ENCODE results near the gene LCOR. TPM values are rescaled to one million over a fixed set of nuclear protein-coding genes. Genes with fewer than 3 reads are reported as not detected.
A peak's percentile ranks its signal among the peaks of the same experiment; 100 is the strongest.

Gene LCOR
- total and polyA plus RNA-seq, 9 of the 15 experiments (the other 6 are each of a cell fraction or from before 2014, with no cell fraction given), result 3.6 to 25.2 (median 14.4) TPM

DNA sequence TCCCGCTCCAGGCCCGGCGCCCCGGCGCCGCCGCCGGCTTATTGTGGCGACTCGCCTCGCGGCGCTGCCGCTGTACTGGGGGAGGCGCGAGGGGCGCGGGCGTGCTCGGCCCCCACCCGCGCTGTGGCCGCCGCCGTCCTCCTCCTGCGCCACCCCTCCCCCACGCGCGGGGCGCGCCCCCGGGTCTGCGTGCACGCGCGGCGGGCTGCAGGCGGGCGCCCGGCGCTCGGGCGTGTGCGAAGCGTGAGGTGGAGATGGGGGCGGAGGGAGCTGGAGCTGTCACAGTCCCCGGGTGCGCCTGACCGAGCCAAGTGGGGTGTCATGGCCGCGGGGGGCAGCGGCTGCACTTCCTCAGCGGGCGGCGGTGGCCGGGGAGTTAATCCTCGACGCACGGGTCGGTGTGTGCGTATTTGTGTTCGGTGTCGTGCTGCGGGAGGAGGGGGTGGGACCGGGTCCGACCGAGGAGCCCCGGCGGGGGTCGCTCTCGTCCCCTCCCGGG, 672 bp downstream of the LCOR start (continued):
- no peak for TF ChIP-seq EZH2 (IDR thresholded peaks at IDR 0.05; ENCODE audit: borderline replicate concordance, low read depth, low read length)
- TF ChIP-seq PATZ1 (CRISPR knock-in tag; IDR thresholded peaks at IDR 0.05; ENCODE audit: borderline replicate concordance), result no peak
- TF ChIP-seq, protein P1, sequence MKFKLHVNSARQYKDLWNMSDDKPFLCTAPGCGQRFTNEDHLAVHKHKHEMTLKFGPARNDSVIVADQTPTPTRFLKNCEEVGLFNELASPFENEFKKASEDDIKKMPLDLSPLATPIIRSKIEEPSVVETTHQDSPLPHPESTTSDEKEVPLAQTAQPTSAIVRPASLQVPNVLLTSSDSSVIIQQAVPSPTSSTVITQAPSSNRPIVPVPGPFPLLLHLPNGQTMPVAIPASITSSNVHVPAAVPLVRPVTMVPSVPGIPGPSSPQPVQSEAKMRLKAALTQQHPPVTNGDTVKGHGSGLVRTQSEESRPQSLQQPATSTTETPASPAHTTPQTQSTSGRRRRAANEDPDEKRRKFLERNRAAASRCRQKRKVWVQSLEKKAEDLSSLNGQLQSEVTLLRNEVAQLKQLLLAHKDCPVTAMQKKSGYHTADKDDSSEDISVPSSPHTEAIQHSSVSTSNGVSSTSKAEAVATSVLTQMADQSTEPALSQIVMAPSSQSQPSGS (CRISPR knock-in tag; IDR thresholded peaks at IDR 0.05), result no peak
- TF ChIP-seq LARP7 (IDR thresholded peaks at IDR 0.05), result no peak
- no peak for TF ChIP-seq ZNF507 (tag; conservative IDR thresholded peaks at IDR 0.05)
- TF ChIP-seq ZNF316 (IDR thresholded peaks at IDR 0.05), result no peak
- no peak for TF ChIP-seq ZNF551 (CRISPR knock-in tag; IDR thresholded peaks at IDR 0.05)
- TF ChIP-seq TCF3 (CRISPR knock-in tag; IDR thresholded peaks at IDR 0.05), result 0 out of 2 replicates have a peak, but pooled peaks have one; percentile 13
- no peak for TF ChIP-seq YBX1 (IDR thresholded peaks at IDR 0.05)
- TF ChIP-seq TAF9B (IDR thresholded peaks at IDR 0.05; ENCODE audit: partially characterized antibody), result no peak
- no peak for TF ChIP-seq ZNF133 (CRISPR knock-in tag; IDR thresholded peaks at IDR 0.05)
- TF ChIP-seq, protein P2, sequence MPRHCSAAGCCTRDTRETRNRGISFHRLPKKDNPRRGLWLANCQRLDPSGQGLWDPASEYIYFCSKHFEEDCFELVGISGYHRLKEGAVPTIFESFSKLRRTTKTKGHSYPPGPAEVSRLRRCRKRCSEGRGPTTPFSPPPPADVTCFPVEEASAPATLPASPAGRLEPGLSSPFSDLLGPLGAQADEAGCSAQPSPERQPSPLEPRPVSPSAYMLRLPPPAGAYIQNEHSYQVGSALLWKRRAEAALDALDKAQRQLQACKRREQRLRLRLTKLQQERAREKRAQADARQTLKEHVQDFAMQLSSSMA (CRISPR knock-in tag; IDR thresholded peaks at IDR 0.05), result no peak
- TF ChIP-seq, protein P3, sequence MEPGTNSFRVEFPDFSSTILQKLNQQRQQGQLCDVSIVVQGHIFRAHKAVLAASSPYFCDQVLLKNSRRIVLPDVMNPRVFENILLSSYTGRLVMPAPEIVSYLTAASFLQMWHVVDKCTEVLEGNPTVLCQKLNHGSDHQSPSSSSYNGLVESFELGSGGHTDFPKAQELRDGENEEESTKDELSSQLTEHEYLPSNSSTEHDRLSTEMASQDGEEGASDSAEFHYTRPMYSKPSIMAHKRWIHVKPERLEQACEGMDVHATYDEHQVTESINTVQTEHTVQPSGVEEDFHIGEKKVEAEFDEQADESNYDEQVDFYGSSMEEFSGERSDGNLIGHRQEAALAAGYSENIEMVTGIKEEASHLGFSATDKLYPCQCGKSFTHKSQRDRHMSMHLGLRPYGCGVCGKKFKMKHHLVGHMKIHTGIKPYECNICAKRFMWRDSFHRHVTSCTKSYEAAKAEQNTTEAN (CRISPR knock-in tag; IDR thresholded peaks at IDR 0.05), result no peak
- no peak for TF ChIP-seq SRSF7 (optimal IDR thresholded peaks at IDR 0.05; ENCODE audit: low read depth, low read length)
- TF ChIP-seq HOXB6 (CRISPR knock-in tag; IDR thresholded peaks at IDR 0.05; ENCODE audit: borderline replicate concordance), result no peak
- TF ChIP-seq, protein P4, sequence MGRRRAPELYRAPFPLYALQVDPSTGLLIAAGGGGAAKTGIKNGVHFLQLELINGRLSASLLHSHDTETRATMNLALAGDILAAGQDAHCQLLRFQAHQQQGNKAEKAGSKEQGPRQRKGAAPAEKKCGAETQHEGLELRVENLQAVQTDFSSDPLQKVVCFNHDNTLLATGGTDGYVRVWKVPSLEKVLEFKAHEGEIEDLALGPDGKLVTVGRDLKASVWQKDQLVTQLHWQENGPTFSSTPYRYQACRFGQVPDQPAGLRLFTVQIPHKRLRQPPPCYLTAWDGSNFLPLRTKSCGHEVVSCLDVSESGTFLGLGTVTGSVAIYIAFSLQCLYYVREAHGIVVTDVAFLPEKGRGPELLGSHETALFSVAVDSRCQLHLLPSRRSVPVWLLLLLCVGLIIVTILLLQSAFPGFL (CRISPR knock-in tag; IDR thresholded peaks at IDR 0.05), result no peak
- TF ChIP-seq TFAM (CRISPR knock-in tag; conservative IDR thresholded peaks at IDR 0.05), result no peak
- no peak for TF ChIP-seq MAFG (tag; conservative IDR thresholded peaks at IDR 0.05)
- no peak for TF ChIP-seq LCOR (CRISPR knock-in tag; IDR thresholded peaks at IDR 0.05)
- TF ChIP-seq MYNN (IDR thresholded peaks at IDR 0.05), result no peak
- no peak for TF ChIP-seq MYNN (CRISPR knock-in tag; IDR thresholded peaks at IDR 0.05)
